ENCODE results near the gene PCED1B.

- TF ChIP-seq CTCF (conservative IDR thresholded peaks at IDR 0.05 in 1 of 2, IDR thresholded peaks at IDR 0.05 in 1 of 2; ENCODE audit: extremely low read depth in 1 of 2, insufficient read depth in 1 of 2, low read depth in 1 of 2, low read length in 2 of 2), result no peak
- TF ChIP-seq EZH2 (IDR thresholded peaks at IDR 0.05; ENCODE audit: borderline replicate concordance, low read length), result no peak
Measured at GRCh38 chr12:47237751-47238211, 158.4 kb downstream of the PCED1B start.

Measured in mammary epithelial cell (primary cell).